Tongue (tissue), 2 donors: ENCODE measurements around the gene ACTR6. TPM values are rescaled to one million over a fixed set of nuclear protein-coding genes. Genes with fewer than 3 reads are reported as not detected.
"Not testable (repeated sequence)": the region's sequence is repeated elsewhere in the genome, so short reads cannot be mapped to it uniquely, and the experiment has no call there.

Source experiments
- DNase-seq: peaks from one replicate; pipeline ENCODE4 v3.0.0-alpha.2; 2015
- total RNA-seq: library from RNA; depleted of rRNA; stranded (reverse); fragments of >200 nt; gene quantifications from one replicate; pipeline ENCODE4 v1.2.3, GENCODE V29; 2014

The ACTR6 gene
- total RNA-seq, 1 donor from 2014 or later: 12.5 TPM

DNA sequence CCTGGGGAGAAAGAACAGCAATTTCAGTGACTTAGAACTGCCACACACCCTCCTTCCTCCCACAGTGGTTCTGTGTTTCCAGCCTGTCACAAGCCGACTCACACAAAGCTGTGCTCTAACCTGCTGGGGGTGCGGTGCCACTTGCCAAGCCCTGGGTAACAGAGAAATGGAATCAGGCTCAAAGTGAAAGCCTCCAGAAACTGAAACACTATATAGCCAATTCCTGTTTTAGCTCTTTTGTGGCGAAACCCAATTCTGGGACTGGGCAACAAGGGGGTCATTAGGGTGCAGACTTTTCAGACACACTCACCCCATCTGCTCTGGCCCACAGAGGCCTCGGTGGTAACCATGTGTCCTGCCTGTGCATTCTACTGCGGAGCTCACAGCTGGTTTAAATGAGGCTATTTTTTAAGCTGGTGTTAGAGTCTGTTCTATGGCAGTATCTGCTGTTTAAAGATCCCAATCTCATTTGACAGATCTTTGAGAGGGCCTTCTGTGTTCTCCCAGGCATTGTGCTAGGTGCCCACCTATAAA, 15.2 kb upstream of the ACTR6 start:
- DNase-seq: no peak

GRCh38 chr12:100186071-100186470, 14.5 kb upstream of the ACTR6 start:
- no peak for DNase-seq

DNA sequence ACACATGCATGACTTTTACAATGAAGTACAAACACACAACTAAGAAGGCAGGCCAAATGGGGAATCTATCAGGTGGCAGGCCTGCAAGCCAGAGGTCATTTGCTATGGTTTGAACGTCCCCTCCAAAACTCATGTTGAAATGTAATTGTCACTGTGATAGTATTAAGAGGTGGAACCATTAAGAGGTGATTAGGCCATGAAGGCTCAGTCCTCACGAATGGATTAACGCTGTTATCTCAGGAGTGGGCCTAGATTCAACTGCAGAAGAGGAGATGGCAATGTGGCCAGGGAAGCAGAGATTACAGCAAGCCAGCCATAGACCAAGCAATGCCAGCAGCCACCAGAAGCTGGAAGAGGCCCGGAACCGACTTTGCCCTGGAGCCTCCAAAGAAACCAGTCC, 13.5 kb upstream of the ACTR6 start:
- DNase-seq: no peak

DNA sequence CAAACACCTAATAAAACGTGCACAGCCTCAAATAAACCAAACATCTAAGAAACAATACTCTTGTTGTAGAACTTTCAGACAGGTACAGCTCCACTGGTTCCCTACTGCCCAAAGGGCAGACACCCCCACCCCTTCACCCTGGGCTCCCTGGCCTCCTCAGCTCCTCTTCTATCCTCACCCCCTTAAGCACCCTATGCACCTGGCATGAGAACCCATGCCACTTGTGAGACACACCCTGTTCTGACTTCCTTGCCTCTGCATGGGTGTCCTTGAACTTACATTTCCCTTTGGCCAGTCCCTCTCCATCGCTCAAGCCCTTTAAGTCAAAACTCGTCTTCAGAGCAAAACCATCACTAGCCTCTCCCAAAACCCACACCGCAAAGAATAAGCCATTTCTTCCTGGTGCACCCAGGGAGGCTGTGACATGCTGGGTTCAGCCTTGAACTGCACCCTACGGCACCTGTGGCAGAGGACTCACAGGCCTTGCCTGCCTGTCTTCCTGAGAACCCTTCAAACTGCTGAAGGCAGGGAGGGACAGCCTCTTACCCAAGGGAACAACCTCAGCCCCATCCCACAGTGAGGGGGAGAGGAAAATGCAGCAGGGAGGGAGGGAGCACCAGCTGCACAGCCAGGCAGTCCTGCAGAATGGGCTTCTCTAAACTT, 12.6 kb upstream of the ACTR6 start:
- DNase-seq: no peak

- DNase-seq: not testable (repeated sequence)
Observed at GRCh38 chr12:100188888-100189635, 11.6 kb upstream of the ACTR6 start.

DNA sequence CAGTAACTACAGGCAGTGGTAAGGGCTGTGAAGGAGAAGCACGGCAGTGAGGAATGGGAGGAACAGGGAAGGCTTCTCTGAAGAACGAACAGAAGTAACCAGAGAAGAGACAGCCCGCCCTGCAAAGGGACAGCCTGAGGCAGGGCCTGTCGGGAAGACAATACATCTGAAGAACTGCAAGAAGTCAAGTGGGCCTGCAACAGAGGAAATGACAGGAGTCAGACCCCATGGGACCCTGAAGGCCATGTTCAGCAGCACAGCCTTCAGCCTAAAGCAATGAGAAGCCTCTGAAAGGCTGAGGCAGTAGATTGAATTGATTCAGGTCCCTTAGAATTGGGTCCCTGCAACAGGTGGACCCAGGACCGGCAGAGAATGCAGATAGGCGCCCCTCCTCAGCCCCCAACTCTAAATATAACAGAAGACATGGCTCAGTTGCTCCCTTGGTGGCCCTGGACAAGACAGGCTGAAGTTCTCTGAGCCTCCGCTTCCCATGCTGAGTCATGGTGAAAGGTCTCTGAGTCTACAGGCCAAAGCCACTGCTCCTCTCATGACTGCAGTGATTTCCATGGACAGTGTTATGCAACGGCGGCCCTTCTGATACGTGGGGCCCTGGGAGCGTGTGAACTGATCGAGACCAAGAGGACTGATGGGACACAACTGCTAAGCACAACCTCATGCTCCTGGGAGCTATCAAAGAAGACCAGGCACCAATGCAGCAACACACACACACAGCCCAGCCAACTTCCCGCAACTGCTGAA, 10.8 kb upstream of the ACTR6 start:
- no peak for DNase-seq

GRCh38 chr12:100193085-100193484, 7.5 kb upstream of the ACTR6 start:
- DNase-seq: no peak

DNA sequence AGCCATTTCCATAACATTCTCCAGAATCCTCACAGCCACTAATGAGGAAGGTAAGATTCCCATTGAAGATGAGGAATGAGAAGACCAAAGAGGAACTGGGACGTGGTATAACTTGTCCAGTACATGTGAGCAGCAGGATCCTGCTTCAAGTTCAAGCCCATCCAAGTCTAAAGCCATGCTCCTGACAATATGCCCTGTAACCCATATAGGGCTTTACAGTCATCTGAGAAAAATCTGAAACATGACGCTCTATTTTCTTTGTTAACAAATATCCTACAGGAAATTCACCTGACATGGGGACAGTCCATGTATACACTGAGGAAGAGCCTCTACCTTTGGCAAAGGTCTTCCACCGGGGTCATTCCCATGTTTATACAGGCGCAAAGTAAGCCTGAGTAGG, 3.1 kb upstream of the ACTR6 start:
- no peak for DNase-seq

- no peak for DNase-seq
Observed at GRCh38 chr12:100199023-100199346, 1.6 kb upstream of the ACTR6 start.

DNA sequence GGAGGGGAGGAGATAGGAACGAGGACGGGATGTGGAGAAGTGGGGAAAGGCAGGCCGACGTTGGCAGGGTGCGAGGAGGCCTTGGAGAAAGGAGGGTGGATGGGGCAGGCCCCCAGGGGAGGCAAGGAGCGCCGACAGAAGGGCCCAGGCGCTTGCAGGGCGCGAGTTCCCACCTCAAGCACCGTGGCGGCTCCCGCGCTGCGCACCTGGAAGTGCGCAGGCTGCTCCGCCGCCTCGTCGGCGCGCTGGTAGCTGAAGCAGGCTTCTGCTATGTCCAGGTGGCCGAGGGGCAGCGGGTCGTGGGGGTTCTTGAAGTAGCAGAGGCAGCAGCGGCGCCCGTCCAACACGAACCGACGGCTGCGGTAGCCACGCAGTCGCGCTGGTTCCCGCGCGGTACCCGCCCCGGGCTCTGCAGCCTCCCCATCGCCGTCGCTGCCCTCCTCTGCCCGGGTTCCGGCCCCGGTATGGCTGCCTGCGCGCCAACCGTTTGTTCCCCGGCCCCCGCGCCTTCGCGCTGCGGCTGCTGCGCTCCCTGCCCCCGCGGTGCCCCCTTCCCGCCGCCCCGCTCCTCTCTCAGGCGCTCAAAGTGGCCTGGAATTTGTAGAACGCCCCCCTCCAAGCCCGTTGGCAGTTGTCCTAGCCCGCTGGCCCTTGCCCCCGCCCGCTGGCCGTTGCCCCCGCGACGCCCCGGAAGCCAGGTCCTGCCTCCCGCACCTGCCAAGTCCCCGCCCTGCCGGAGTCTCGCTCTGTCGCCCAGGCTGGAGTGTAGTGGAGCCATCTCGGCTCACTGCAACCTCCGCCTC, 1.1 kb upstream of the ACTR6 start:
- DNase-seq: peak; percentile 57

- DNase-seq: no peak
Observed at GRCh38 chr12:100201604-100202423, 1.2 kb downstream of the ACTR6 start.

- DNase-seq: no peak
Observed at GRCh38 chr12:100207311-100207710, 6.7 kb downstream of the ACTR6 start.

DNA sequence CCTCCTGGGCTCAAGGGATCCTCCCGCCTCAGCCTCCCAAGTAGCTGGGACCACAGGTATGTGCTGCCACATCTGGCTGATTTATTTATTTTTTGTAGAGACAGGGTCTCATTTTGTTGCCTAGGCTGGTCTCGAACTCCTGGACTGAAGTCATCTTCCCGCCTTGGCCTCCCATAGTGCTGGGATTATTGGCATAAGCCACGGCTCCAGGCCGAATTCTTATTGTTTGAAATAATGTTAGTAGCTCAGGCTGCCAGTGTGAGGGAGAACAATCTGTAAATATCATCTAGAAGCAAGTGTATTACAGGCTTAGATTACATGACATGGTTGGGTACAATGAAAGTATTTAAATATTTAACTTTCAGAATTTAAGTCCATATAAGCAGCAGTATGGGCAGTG, 8.2 kb downstream of the ACTR6 start:
- no peak for DNase-seq

DNA sequence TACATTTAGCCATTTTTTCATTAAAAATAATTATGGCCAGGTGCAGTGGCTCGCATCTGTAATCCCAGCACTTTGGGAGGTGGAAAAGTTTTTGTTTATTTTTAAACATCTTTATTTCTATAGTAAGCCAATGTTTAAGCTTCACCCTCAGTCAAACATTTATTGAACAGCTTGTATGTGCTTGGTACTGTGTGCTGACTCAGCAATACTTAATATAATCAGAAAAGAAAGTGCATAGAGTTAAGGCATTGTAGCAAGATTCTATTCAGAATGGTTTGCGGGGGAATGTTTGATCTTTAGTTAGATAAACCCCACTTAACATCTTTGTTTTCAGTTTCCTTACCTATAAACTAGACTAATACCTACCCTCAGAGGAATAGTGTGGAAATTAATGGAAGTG, 11.1 kb downstream of the ACTR6 start:
- DNase-seq: no peak

GRCh38 chr12:100213016-100213891, 12.6 kb downstream of the ACTR6 start:
- no peak for DNase-seq

DNA sequence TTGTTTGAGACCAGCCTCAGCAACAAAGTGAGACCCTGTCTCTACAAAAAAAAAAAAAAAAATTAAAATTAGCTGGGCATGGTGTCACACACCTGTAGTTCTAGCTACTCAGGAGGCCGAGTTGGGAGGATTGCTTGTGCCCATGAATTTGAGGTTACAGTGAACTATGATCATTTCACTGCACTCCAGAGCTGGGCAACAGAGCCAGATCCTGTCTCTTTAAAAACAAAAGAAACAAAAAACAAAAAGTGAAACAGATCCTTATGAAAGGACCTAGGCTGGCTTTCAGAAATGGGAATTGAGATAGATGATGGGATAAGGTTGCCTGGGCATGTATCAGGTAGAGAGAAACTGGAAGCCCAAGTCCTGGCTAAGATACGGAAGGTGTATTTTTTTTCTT, 13.9 kb downstream of the ACTR6 start:
- no peak for DNase-seq

DNA sequence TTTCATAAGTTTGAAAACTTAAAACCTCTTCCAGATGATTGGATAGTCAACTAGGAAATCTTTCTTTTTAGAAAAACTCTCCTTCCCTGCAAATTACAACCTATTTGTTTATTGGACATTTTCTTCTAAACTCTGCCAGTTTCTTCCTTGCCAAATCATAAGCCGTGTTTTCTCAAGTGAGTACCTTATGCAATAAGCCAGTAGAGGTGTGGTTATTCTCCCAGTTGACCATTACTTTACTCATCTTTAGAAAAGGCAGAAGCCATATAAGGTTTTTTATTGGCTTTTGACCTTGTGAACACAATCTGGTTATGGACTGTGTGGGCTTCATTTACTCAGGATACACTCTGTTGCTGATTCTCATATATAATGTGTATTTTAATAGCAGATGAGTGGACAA, 14.6 kb downstream of the ACTR6 start:
- peak; percentile 13 for DNase-seq

GRCh38 chr12:100216337-100216736, 15.7 kb downstream of the ACTR6 start:
- no peak for DNase-seq

GRCh38 chr12:100219328-100220109, 18.9 kb downstream of the ACTR6 start:
- DNase-seq: no peak

GRCh38 chr12:100221523-100221922, 20.9 kb downstream of the ACTR6 start:
- DNase-seq: no peak
